Activated CD4-positive, alpha-beta memory T cell treated with anti-CD3 and anti-CD28 coated beads for 36 hours (primary cell): ENCODE measurements around the gene USP20. TPM values are rescaled to one million over a fixed set of nuclear protein-coding genes. Genes with fewer than 3 reads are reported as not detected.
"Not testable (repeated sequence)": the region's sequence is repeated elsewhere in the genome, so short reads cannot be mapped to it uniquely, and the experiment has no call there.

Source experiments
- CTCF ChIA-PET: fragments of 350-600 bp; sonication (Branson Sonifier 250); formaldehyde crosslinking; loops from one replicate; lab custom pipeline; 2021; ENCODE audit warnings: antibody characterized with exemption, inconsistent platforms; lab: Charles Lee
- POLR2A ChIA-PET: fragments of 350-600 bp; sonication (Branson Sonifier 250); formaldehyde crosslinking; loops from one replicate; lab custom pipeline; 2021; ENCODE audit warnings: antibody characterized with exemption; lab: Charles Lee
- DNase-seq: peaks from one replicate; pipeline ENCODE4 v3.0.0-alpha.2; 2020
- H3K27ac Mint-ChIP-seq: one replicate; pipeline ENCODE4 v1.8.0; 2021; ENCODE audit warnings: mixed read lengths
- H3K27me3 Mint-ChIP-seq: one replicate; pipeline ENCODE4 v1.8.0; 2021; ENCODE audit warnings: mixed read lengths
- H3K36me3 Mint-ChIP-seq: one replicate; pipeline ENCODE4 v1.8.0; 2021; ENCODE audit warnings: mixed read lengths
- H3K4me1 Mint-ChIP-seq: one replicate; pipeline ENCODE4 v1.8.0; 2021; ENCODE audit warnings: low read depth, mixed read lengths
- H3K4me3 Mint-ChIP-seq: one replicate; pipeline ENCODE4 v1.8.0; 2021; ENCODE audit warnings: mild to moderate bottlenecking, mixed read lengths
- H3K9me3 Mint-ChIP-seq: one replicate; pipeline ENCODE4 v1.8.0; 2021; ENCODE audit warnings: mixed read lengths
- intact Hi-C: fragments of 100-400 bp; cut with micrococcal nuclease; formaldehyde crosslinking; loops from one replicate; pipeline ENCODE4 v1.15.1; 2023
- total RNA-seq, 2 experiments: library from RNA; stranded (reverse); gene quantifications; one replicate each; pipeline ENCODE4 v1.2.3, GENCODE V29; 2021

USP20 gene
- total RNA-seq, result 10 to 100 TPM; 51.6 to 55.3 TPM

DNA sequence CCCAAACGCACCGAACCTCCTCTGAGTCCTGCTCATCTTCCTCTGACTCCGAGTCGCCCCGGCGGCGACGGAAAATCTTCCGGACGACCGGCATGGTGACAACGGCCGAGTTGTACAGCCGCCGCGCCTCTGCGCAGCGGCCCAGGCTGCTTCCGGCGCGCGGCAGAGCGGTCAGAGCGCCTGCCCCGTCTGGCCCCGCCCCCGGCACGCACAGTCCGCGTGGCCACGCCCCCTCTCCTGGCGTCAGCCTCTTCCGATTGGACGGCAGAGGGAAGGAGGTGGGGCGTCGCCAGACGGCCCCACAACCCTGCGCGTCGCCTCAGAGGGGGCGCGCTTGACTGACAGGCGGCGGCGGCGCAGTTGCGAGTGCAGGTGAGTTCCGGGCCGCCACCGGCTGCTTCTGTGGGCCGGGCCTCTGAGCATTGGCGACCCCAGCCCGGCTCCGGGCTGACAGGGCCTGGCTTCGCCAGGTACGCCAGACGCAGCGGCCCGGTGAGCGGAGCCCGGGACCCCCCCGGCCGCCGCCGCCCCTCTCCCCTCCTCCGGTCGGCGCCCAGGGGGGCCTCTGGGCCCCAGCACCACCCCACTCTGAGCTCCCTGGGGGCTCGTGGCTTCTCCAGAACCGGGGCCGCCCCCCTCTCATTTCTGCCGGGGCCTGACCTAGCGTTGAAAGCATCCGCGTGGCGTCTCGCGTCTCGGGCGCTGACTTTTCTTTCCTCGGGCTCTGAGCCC lies at the start of gene USP20, which contains the start of gene C9orf78:
Gene USP20 (plus strand): TSS at position 331 of the 732 bp plus-strand sequence. CDS start 17,098 bp downstream, outside the sequence.
Gene C9orf78 (minus strand): TSS at position 148 of the 732 bp plus-strand sequence. CDS start 54 bp downstream, at position 94.
- H3K4me3 Mint-ChIP-seq, result peak within 1 kb of the TSS; percentile 98
- peak within 1 kb of the TSS; percentile 92 for H3K27ac Mint-ChIP-seq
- H3K36me3 Mint-ChIP-seq, result peaks cover 18% of the 10 kb centered on the region
- peak; percentile 97 for DNase-seq
- CTCF ChIA-PET, result interaction anchor here (0.9 to 2.0 kb wide), 2 partner anchors 50 to 401 kb away, joined by 4 to 15 read pairs; no protein-coding TSS in a partner anchor
- no peaks in the 10 kb centered on the region for H3K9me3 Mint-ChIP-seq
- H3K4me1 Mint-ChIP-seq, result peaks cover 55% of the 10 kb centered on the region
- POLR2A ChIA-PET, result interaction anchor here (0.8 to 5.0 kb wide), 11 partner anchors 11 to 204 kb away, joined by 3 to 35 read pairs (median 5); partner anchors contain the start of gene TOR1A
- intact Hi-C loops, result loop anchor here (1.0 to 5.0 kb wide), 5 partner anchors 11 to 407 kb away; partner anchors contain the start of gene TOR1A
- H3K27me3 Mint-ChIP-seq, result no peaks in the 10 kb centered on the region

DNA sequence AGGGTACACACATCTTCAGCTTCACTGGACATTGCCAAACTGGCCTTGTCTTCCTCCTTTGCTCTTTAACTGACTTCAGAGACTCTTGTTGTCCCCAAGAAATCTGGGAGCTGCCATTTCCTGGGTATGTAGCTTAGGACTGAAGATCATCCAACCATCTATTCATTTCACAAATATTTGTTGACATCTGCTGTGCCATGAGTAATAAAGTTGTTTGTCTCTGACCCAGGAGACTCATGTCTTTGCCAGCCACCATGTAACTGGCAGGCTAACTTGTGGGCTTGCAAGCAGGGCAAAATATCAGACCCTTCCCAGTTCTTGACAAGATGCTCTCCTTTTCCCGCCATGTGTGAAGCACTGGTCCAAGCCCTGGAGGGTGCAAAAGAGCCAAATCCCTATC lies 49.4 kb upstream of the USP20 start:
- DNase-seq, result no peak
- H3K4me3 Mint-ChIP-seq, result no peak overlapping the region
- H3K27ac Mint-ChIP-seq, result no peak overlapping the region
- intact Hi-C loops, result no loop called here
- H3K9me3 Mint-ChIP-seq, result no peaks in the 10 kb centered on the region
- POLR2A ChIA-PET, result no interaction called here
- H3K36me3 Mint-ChIP-seq, result no peaks in the 10 kb centered on the region
- H3K27me3 Mint-ChIP-seq, result no peaks in the 10 kb centered on the region
- peaks cover 8% of the 10 kb centered on the region for H3K4me1 Mint-ChIP-seq
- CTCF ChIA-PET, result interaction anchor here (0.6 to 8.0 kb wide), 8 partner anchors 16 to 654 kb away, joined by 3 to 85 read pairs (median 4); no protein-coding TSS in a partner anchor

DNA sequence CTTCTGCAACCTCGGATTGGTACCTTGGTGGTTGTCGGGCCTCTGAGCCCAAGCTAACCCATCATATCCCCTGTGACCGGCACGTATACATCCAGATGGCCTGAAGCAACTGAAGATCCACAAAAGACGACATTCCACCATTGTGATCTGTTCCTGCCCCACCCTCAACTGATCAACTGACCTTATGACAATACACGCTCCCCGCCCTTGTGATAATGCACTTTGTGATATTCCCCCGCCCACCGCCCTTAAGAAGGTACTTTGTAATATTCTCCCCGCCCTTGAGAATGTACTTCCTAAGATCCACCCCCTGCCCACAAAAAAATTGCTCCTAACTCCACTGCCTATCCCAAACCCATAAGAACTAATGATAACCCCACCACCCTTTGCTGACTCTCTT lies 48.8 kb upstream of the USP20 start:
- Mint-ChIP-seq H3K9me3 (no peaks in the 10 kb centered on the region), H3K4me3 (no peak overlapping the region), H3K27ac (no peak overlapping the region), H3K4me1 (peaks cover 8% of the 10 kb centered on the region), H3K36me3 (no peaks in the 10 kb centered on the region), H3K27me3 (no peaks in the 10 kb centered on the region)
- intact Hi-C loops, result no loop called here
- no peak for DNase-seq
- ChIA-PET POLR2A (no interaction called here), CTCF (interaction anchor here (0.6 to 8.0 kb wide), 4 partner anchors 49 to 359 kb away, joined by 4 to 85 read pairs (median 14); no protein-coding TSS in a partner anchor)

GRCh38 chr9:129794549-129794948 lies 40.7 kb upstream of the USP20 start:
- ChIA-PET CTCF (no interaction called here), POLR2A (no interaction called here)
- intact Hi-C loops, result no loop called here
- Mint-ChIP-seq H3K27me3 (no peaks in the 10 kb centered on the region), H3K27ac (no peak overlapping the region), H3K4me3 (no peak overlapping the region), H3K9me3 (no peaks in the 10 kb centered on the region), H3K4me1 (peaks cover 8% of the 10 kb centered on the region), H3K36me3 (no peaks in the 10 kb centered on the region)
- DNase-seq, result no peak

GRCh38 chr9:129796029-129796428 lies 39.2 kb upstream of the USP20 start:
- CTCF ChIA-PET, DNase-seq, H3K4me1 Mint-ChIP-seq, POLR2A ChIA-PET, intact Hi-C loops, H3K9me3 Mint-ChIP-seq, H3K4me3 Mint-ChIP-seq, H3K36me3 Mint-ChIP-seq, H3K27me3 Mint-ChIP-seq, H3K27ac Mint-ChIP-seq: not testable (repeated sequence)

DNA sequence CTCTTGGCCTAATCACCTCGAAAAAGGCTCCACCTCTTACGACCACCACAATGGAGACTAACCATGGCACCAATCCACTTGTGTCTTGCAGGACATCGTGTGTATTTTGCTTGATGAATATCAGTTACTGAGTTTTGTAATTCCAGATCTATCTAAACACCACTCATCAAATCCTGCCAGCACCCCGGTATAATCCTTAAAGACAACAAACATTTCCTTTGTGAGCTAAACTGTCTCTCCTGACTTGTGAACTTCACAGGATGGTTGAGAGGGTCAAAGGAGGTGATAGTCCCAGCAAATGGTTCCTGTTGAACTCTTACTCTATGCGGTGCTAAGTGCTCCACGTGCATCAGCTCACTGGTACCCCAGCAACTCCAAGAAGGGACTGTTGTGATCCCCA lies 36.3 kb upstream of the USP20 start:
- Mint-ChIP-seq H3K9me3 (no peaks in the 10 kb centered on the region), H3K27ac (no peak overlapping the region), H3K36me3 (peaks cover 2% of the 10 kb centered on the region), H3K27me3 (no peaks in the 10 kb centered on the region), H3K4me3 (no peak overlapping the region), H3K4me1 (peaks cover 3% of the 10 kb centered on the region)
- intact Hi-C loops, result no loop called here
- CTCF ChIA-PET, result interaction anchor here (1.1 kb wide), 1 partner anchor 8 kb away, joined by 4 read pairs; no protein-coding TSS in a partner anchor
- no peak for DNase-seq
- POLR2A ChIA-PET, result no interaction called here

- CTCF ChIA-PET, result interaction anchor here (0.6 to 1.1 kb wide), 4 partner anchors 16 to 627 kb away, joined by 3 read pairs; no protein-coding TSS in a partner anchor
- Mint-ChIP-seq H3K9me3 (no peaks in the 10 kb centered on the region), H3K4me3 (peak overlapping the region; percentile 84), H3K27ac (peak overlapping the region; percentile 29), H3K36me3 (peaks cover 16% of the 10 kb centered on the region), H3K4me1 (peaks cover 17% of the 10 kb centered on the region), H3K27me3 (no peaks in the 10 kb centered on the region)
- intact Hi-C loops, result no loop called here
- no peak for DNase-seq
- POLR2A ChIA-PET, result interaction anchor here (0.6 to 0.7 kb wide), 2 partner anchors 88 to 173 kb away, joined by 3 read pairs; no protein-coding TSS in a partner anchor
These were observed 33.8 kb upstream of the USP20 start for GRCh38 chr9:129801504-129801903.

DNA sequence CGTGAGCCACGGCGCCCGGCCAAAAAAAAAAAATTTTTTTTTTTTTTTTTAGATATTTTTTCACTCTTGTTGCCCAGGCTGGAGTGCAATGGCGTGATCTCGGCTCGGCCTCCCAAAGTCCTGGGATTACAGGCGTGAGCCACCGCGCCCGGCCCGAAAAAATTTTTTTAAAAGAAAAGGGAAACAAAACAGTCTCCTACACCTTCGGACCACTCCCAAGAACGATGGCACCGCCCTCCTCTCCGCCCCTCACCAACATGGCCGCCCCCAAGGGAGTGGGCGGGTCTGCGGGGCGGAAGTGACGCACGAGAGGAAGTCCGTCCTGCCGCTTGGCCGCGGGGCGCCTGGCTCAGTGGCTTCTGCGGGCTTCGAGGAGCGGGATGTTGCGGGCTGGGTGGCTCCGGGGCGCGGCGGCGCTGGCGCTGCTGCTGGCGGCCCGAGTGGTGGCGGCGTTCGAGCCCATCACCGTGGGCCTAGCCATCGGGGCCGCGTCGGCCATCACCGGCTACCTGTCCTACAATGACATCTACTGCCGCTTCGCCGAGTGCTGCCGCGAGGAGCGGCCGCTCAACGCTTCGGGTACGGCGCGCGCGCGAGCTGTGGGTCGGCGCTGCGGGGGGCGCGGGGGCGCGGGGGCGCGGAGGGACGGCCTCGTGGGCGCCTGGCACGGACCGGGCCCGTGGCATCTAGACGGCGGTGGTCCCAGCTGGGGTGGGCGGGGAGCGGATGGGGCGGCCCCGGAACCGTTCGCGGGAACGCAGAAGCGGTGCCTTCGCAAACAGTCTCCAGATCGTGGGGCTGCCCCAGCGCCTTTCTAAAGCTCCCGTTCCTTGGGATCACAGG lies 32.2 kb upstream of the USP20 start, which contains the start of gene TOR1B:
Gene TOR1B (plus strand): TSS at position 352 of the 843 bp plus-strand sequence. CDS start 29 bp downstream, at position 381.
- DNase-seq, result peak; percentile 96
- peaks cover 17% of the 10 kb centered on the region for H3K4me1 Mint-ChIP-seq

GRCh38 chr9:129803676-129804060 lies 31.6 kb upstream of the USP20 start:
- intact Hi-C loops, result loop anchor here (1.0 to 2.0 kb wide), 2 partner anchors 21 to 65 kb away; partner anchors contain the start of gene TOR1A
- peak overlapping the region; percentile 72 for H3K27ac Mint-ChIP-seq
- no peak for DNase-seq
- H3K36me3 Mint-ChIP-seq, result peaks cover 27% of the 10 kb centered on the region
- ChIA-PET POLR2A (interaction anchor here (1.0 kb wide), 2 partner anchors 9 to 20 kb away, joined by 4 read pairs; partner anchors contain the start of gene TOR1A), CTCF (interaction anchor here (1.0 to 2.8 kb wide), 6 partner anchors 8 to 439 kb away, joined by 3 to 10 read pairs (median 5); no protein-coding TSS in a partner anchor)
- no peaks in the 10 kb centered on the region for H3K9me3 Mint-ChIP-seq
- peaks cover 17% of the 10 kb centered on the region for H3K4me1 Mint-ChIP-seq
- no peaks in the 10 kb centered on the region for H3K27me3 Mint-ChIP-seq
- H3K4me3 Mint-ChIP-seq, result peak overlapping the region; percentile 84

More for the DNA sequence above, 32.2 kb upstream of the USP20 start, which contains the start of gene TOR1B:
- H3K27me3 Mint-ChIP-seq, result no peaks in the 10 kb centered on the region
- H3K27ac Mint-ChIP-seq, result peak within 1 kb of the TSS; percentile 85
- ChIA-PET POLR2A (interaction anchor here (0.6 to 1.0 kb wide), 4 partner anchors 9 to 359 kb away, joined by 3 to 4 read pairs (median 4); partner anchors contain the start of gene TOR1A), CTCF (interaction anchor here (0.6 to 2.8 kb wide), 6 partner anchors 9 to 679 kb away, joined by 3 to 10 read pairs (median 5); no protein-coding TSS in a partner anchor)
- H3K4me3 Mint-ChIP-seq, result peak within 1 kb of the TSS; percentile 84
- H3K36me3 Mint-ChIP-seq, result peaks cover 24% of the 10 kb centered on the region
- intact Hi-C loops, result loop anchor here (1.0 to 2.0 kb wide), 2 partner anchors 21 to 66 kb away; partner anchors contain the start of gene TOR1A
- H3K9me3 Mint-ChIP-seq, result no peaks in the 10 kb centered on the region

- no peak overlapping the region for H3K4me3 Mint-ChIP-seq
- no peaks in the 10 kb centered on the region for H3K9me3 Mint-ChIP-seq
- H3K36me3 Mint-ChIP-seq, result peaks cover 45% of the 10 kb centered on the region
- intact Hi-C loops, result no loop called here
- H3K27ac Mint-ChIP-seq, result peak overlapping the region; percentile 14
- H3K27me3 Mint-ChIP-seq, result no peaks in the 10 kb centered on the region
- DNase-seq, result no peak
- POLR2A ChIA-PET, result no interaction called here
- CTCF ChIA-PET, result no interaction called here
- peaks cover 26% of the 10 kb centered on the region for H3K4me1 Mint-ChIP-seq
These were observed 29.2 kb upstream of the USP20 start for GRCh38 chr9:129806061-129806460.

DNA sequence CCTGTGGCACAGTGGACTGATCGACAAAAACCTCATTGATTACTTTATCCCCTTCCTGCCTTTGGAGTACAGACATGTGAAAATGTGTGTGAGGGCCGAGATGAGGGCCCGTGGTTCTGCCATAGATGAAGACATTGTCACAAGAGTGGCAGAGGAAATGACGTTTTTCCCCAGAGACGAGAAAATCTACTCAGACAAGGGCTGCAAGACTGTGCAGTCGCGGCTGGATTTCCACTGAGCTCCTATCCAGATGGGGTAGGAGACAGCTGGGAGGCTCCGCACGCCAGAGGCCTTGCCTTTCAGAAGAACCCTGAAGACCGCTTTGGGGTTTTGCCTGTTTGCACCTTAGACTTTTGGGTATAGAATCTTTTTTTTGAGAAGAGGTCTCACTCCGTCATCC lies 25.9 kb upstream of the USP20 start:
- peaks cover 44% of the 10 kb centered on the region for H3K36me3 Mint-ChIP-seq
- CTCF ChIA-PET, result interaction anchor here (1.0 to 2.1 kb wide), 2 partner anchors 19 to 83 kb away, joined by 3 to 7 read pairs; no protein-coding TSS in a partner anchor

More for the DNA sequence above, 25.9 kb upstream of the USP20 start:
- Mint-ChIP-seq H3K4me3 (no peak overlapping the region), H3K27ac (peak overlapping the region; percentile 39), H3K27me3 (no peaks in the 10 kb centered on the region), H3K9me3 (no peaks in the 10 kb centered on the region), H3K4me1 (peaks cover 26% of the 10 kb centered on the region)
- POLR2A ChIA-PET, result no interaction called here
- intact Hi-C loops, result no loop called here
- no peak for DNase-seq
